Measurements from ENCODE around the gene HSPA12B. TPM values are rescaled to one million over a fixed set of nuclear protein-coding genes. Genes with fewer than 3 reads are reported as not detected.

HSPA12B gene
- total and polyA plus RNA-seq, 2 of the 13 experiments (the other 11 are each of a cell fraction or from before 2014, with no cell fraction given) = 0.01 TPM; not detected in 1

DNA sequence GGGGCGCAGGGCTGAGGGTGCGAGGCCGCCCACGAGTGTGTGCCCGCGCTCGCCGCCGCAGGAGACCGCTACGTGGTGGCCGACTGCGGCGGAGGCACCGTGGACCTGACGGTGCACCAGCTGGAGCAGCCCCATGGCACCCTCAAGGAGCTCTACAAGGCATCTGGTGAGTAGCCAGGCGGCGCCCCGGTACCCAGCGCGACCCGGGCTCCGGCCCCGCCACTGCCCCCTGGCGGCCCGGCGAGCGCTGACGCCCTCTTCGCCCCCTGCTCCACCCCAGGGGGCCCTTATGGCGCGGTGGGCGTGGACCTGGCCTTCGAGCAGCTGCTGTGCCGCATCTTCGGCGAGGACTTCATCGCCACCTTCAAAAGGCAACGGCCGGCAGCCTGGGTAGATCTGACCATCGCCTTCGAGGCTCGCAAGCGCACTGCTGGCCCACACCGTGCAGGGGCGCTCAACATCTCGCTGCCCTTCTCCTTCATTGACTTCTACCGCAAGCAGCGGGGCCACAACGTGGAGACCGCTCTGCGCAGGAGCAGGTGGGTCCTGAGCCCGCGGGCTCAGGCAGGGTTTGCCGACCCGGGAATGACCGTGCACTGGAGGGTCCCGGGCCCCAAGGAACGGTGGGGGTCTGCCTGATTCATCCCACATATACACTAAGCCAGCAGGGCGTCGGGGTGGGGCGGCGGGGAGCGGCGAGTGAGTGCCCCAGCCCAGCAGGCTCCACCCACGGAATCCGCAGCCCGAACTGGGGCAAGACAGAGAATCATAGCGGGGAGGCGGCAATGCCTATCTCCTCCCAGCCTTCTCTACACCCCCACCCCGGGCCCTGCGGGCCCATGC lies 17.4 kb downstream of the HSPA12B start (continued):
- TF ChIP-seq, protein P1, sequence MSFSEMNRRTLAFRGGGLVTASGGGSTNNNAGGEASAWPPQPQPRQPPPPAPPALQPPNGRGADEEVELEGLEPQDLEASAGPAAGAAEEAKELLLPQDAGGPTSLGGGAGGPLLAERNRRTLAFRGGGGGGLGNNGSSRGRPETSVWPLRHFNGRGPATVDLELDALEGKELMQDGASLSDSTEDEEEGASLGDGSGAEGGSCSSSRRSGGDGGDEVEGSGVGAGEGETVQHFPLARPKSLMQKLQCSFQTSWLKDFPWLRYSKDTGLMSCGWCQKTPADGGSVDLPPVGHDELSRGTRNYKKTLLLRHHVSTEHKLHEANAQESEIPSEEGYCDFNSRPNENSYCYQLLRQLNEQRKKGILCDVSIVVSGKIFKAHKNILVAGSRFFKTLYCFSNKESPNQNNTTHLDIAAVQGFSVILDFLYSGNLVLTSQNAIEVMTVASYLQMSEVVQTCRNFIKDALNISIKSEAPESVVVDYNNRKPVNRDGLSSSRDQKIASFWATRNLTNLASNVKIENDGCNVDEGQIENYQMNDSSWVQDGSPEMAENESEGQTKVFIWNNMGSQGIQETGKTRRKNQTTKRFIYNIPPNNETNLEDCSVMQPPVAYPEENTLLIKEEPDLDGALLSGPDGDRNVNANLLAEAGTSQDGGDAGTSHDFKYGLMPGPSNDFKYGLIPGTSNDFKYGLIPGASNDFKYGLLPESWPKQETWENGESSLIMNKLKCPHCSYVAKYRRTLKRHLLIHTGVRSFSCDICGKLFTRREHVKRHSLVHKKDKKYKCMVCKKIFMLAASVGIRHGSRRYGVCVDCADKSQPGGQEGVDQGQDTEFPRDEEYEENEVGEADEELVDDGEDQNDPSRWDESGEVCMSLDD (CRISPR knock-in tag; IDR thresholded peaks at IDR 0.05; ENCODE audit: borderline replicate concordance) = 0 out of 2 replicates have a peak, but pooled peaks have one; percentile 29
- no peak for TF ChIP-seq ZNF850 (CRISPR knock-in tag; conservative IDR thresholded peaks at IDR 0.05)
- TF ChIP-seq ZNF510 (CRISPR knock-in tag; IDR thresholded peaks at IDR 0.05; ENCODE audit: low read depth) = no peak
- TF ChIP-seq NR2F6 (IDR thresholded peaks at IDR 0.05) = no peak
- TF ChIP-seq NR2F6 (CRISPR knock-in tag; IDR thresholded peaks at IDR 0.05) = no peak
- TF ChIP-seq ZMYM3 (CRISPR knock-in tag; IDR thresholded peaks at IDR 0.05) = no peak
- peak; percentile 71; the same call in 1 of the 2 replicates for TF ChIP-seq ZFP90 (CRISPR knock-in tag; IDR thresholded peaks at IDR 0.05; ENCODE audit: borderline replicate concordance)
- no peak for TF ChIP-seq ZNF367 (CRISPR knock-in tag; IDR thresholded peaks at IDR 0.05; ENCODE audit: borderline replicate concordance)
- no peak for TF ChIP-seq RELA (CRISPR knock-in tag; IDR thresholded peaks at IDR 0.05)
- peak; percentile 62 for TF ChIP-seq ATF3 (CRISPR knock-in tag; IDR thresholded peaks at IDR 0.05)
- no peak for TF ChIP-seq ATF1 (CRISPR knock-in tag; IDR thresholded peaks at IDR 0.05)
- no peak for TF ChIP-seq ZNF577 (CRISPR knock-in tag; IDR thresholded peaks at IDR 0.05; ENCODE audit: borderline replicate concordance, low read depth)
- peak; percentile 66; the same call in 1 of the 2 replicates for TF ChIP-seq SPEN (CRISPR knock-in tag; IDR thresholded peaks at IDR 0.05; ENCODE audit: low read depth)
- TF ChIP-seq HNRNPUL1 (IDR thresholded peaks at IDR 0.05; ENCODE audit: low read depth, low read length) = no peak
- TF ChIP-seq RARA (CRISPR knock-in tag; IDR thresholded peaks at IDR 0.05) = 0 out of 2 replicates have a peak, but pooled peaks have one; percentile 8
- TF ChIP-seq, protein P2, sequence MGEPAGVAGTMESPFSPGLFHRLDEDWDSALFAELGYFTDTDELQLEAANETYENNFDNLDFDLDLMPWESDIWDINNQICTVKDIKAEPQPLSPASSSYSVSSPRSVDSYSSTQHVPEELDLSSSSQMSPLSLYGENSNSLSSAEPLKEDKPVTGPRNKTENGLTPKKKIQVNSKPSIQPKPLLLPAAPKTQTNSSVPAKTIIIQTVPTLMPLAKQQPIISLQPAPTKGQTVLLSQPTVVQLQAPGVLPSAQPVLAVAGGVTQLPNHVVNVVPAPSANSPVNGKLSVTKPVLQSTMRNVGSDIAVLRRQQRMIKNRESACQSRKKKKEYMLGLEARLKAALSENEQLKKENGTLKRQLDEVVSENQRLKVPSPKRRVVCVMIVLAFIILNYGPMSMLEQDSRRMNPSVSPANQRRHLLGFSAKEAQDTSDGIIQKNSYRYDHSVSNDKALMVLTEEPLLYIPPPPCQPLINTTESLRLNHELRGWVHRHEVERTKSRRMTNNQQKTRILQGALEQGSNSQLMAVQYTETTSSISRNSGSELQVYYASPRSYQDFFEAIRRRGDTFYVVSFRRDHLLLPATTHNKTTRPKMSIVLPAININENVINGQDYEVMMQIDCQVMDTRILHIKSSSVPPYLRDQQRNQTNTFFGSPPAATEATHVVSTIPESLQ (CRISPR knock-in tag; conservative IDR thresholded peaks at IDR 0.05) = no peak
- no peak for TF ChIP-seq NFE2L2 (IDR thresholded peaks at IDR 0.05; ENCODE audit: low read length)
- TF ChIP-seq SALL1 (CRISPR knock-in tag; IDR thresholded peaks at IDR 0.05) = peak; percentile 83
- TF ChIP-seq ZFP41 (CRISPR knock-in tag; IDR thresholded peaks at IDR 0.05; ENCODE audit: borderline replicate concordance) = no peak
- peak; percentile 23; the same call in 1 of the 2 replicates for TF ChIP-seq BCL6 (CRISPR knock-in tag; IDR thresholded peaks at IDR 0.05)
- TF ChIP-seq SIX4 (CRISPR knock-in tag; IDR thresholded peaks at IDR 0.05) = no peak
- no peak for TF ChIP-seq NFIC (IDR thresholded peaks at IDR 0.05; ENCODE audit: low read length)
- no peak for TF ChIP-seq ZNF101 (CRISPR knock-in tag; IDR thresholded peaks at IDR 0.05; ENCODE audit: borderline replicate concordance, low read depth)
- peak; percentile 82; the same call in 1 of the 2 replicates for TF ChIP-seq MED13 (CRISPR knock-in tag; IDR thresholded peaks at IDR 0.05)
- no peak for TF ChIP-seq ZNF24 (IDR thresholded peaks at IDR 0.05)
- no peak for TF ChIP-seq NFYC (CRISPR knock-in tag; IDR thresholded peaks at IDR 0.05)

All from HepG2 (cell line).